Omental fat pad (tissue), 4 donors: ENCODE measurements around the gene PMIS2. TPM values are rescaled to one million over a fixed set of nuclear protein-coding genes. Genes with fewer than 3 reads are reported as not detected.
"Not testable (repeated sequence)": the region's sequence is repeated elsewhere in the genome, so short reads cannot be mapped to it uniquely, and the experiment has no call there.

Experiments used
- ATAC-seq: fragments of 150-250 bp; one replicate; pipeline ENCODE4 v1.9.1; 2016; ENCODE audit warnings: mild to moderate bottlenecking, moderate library complexity; ENCODE audit not compliant: low FRiP score
- DNase-seq: peaks from one replicate; pipeline ENCODE4 v3.0.0-alpha.2; 2019; ENCODE audit warnings: low spot score
- CTCF ChIP-seq, 3 donors: fragments of 450-650 bp; IDR thresholded peaks; one replicate each; pipeline ENCODE4 v1.5.1; 2016 to 2017; ENCODE audit warnings: antibody characterized with exemption in 3 of 3, mild to moderate bottlenecking in 3 of 3, moderate library complexity in 2 of 3
- total RNA-seq, 4 donors: library from RNA; depleted of rRNA; stranded (reverse); fragments of >200 nt; gene quantifications; one replicate each; pipeline ENCODE4 v1.1.0, GENCODE V29; 2016

The PMIS2 gene
- total RNA-seq, 4 donors from 2014 or later = not detected

- TF ChIP-seq CTCF (IDR thresholded peaks at IDR 0.05) = no peak
- ATAC-seq (no peak), DNase-seq (no peak)
These were observed 4.9 kb downstream of the PMIS2 start for GRCh38 chr19:35590875-35591274.

- TF ChIP-seq CTCF (IDR thresholded peaks at IDR 0.05) = no peak
- DNase-seq (no peak), ATAC-seq (no peak)
These were observed 6.3 kb downstream of the PMIS2 start for GRCh38 chr19:35592226-35592625.

GRCh38 chr19:35595026-35595425, 9.1 kb downstream of the PMIS2 start:
- DNase-seq, ATAC-seq: not testable (repeated sequence)

- DNase-seq (no peak), ATAC-seq (no peak)
- TF ChIP-seq CTCF (IDR thresholded peaks at IDR 0.05) = no peak
These were observed 10.0 kb downstream of the PMIS2 start for GRCh38 chr19:35595928-35596327.

- no peak for ATAC-seq
- no peak for DNase-seq
- no peak for TF ChIP-seq CTCF (IDR thresholded peaks at IDR 0.05)
These were observed 10.5 kb downstream of the PMIS2 start for GRCh38 chr19:35596366-35596999.

- ATAC-seq = no peak
- no peak for DNase-seq
- TF ChIP-seq CTCF (IDR thresholded peaks at IDR 0.05) = no peak
These were observed 16.0 kb downstream of the PMIS2 start for GRCh38 chr19:35601971-35602370.

- not testable (repeated sequence) for DNase-seq
These were observed 18.5 kb downstream of the PMIS2 start for GRCh38 chr19:35604436-35604835.

GRCh38 chr19:35607170-35607569, 21.2 kb downstream of the PMIS2 start:
- not testable (repeated sequence) for ATAC-seq

More at GRCh38 chr19:35604436-35604835, 18.5 kb downstream of the PMIS2 start:
- ATAC-seq = not testable (repeated sequence)

GRCh38 chr19:35607661-35608060, 21.7 kb downstream of the PMIS2 start:
- DNase-seq = no peak
- no peak for TF ChIP-seq CTCF (IDR thresholded peaks at IDR 0.05)
- no peak for ATAC-seq

More at GRCh38 chr19:35607170-35607569, 21.2 kb downstream of the PMIS2 start:
- not testable (repeated sequence) for DNase-seq
